HepG2 (cell line): ENCODE results near the gene ATP6V0D1. TPM values are rescaled to one million over a fixed set of nuclear protein-coding genes. Genes with fewer than 3 reads are reported as not detected.

Experiments used
- AHDC1 ChIP-seq: sonication (generic); formaldehyde crosslinking; IDR thresholded peaks from 2 replicates; pipeline ENCODE4 v1.5.1; 2020; ENCODE audit warnings: mild to moderate bottlenecking, missing genetic modification reagents, borderline replicate concordance
- CBX5 ChIP-seq: sonication (generic); formaldehyde crosslinking; IDR thresholded peaks from 2 replicates; pipeline ENCODE4 v1.4.0; 2020; ENCODE audit warnings: missing genetic modification reagents, borderline replicate concordance
- CREBL2 ChIP-seq: sonication (generic); formaldehyde crosslinking; IDR thresholded peaks from 2 replicates; pipeline ENCODE4 v1.8.1; 2023; ENCODE audit warnings: missing genetic modification reagents, mild to moderate bottlenecking, borderline replicate concordance
- ETV6 ChIP-seq: sonication (generic); formaldehyde crosslinking; conservative IDR thresholded peaks from 2 replicates; pipeline ENCODE4 v1.4.0; 2020; ENCODE audit warnings: missing genetic modification reagents
- IRF2 ChIP-seq: IDR thresholded peaks from 2 replicates; pipeline ENCODE4 v1.6.1; 2018; ENCODE audit warnings: missing genetic modification reagents, missing compliant biosample characterization
- JARID2 ChIP-seq: sonication (generic); formaldehyde crosslinking; IDR thresholded peaks from 2 replicates; pipeline ENCODE4 v1.8.1; 2023; ENCODE audit warnings: missing genetic modification reagents, inconsistent platforms; ENCODE audit not compliant: insufficient replicate concordance
- KLF11 ChIP-seq: IDR thresholded peaks from 2 replicates; pipeline ENCODE4 v1.6.1; 2016; ENCODE audit warnings: missing compliant biosample characterization
- NR0B2 ChIP-seq: sonication (generic); formaldehyde crosslinking; IDR thresholded peaks from 2 replicates; pipeline ENCODE4 v1.4.0; 2020; ENCODE audit warnings: mild to moderate bottlenecking, missing genetic modification reagents
- RCOR2 ChIP-seq: IDR thresholded peaks from 2 replicates; pipeline ENCODE4 v1.6.1; 2016; ENCODE audit warnings: missing biosample characterization, missing genetic modification reagents
- SKIL ChIP-seq: sonication (generic); formaldehyde crosslinking; IDR thresholded peaks from 2 replicates; pipeline ENCODE4 v1.8.0; 2022; ENCODE audit warnings: missing genetic modification reagents, mild to moderate bottlenecking, moderate library complexity, borderline replicate concordance
- TAF15 ChIP-seq: fragments of 200-400 bp; formaldehyde crosslinking; IDR thresholded peaks from one replicate; pipeline ENCODE4 v1.6.1; 2018; ENCODE audit warnings: mild to moderate bottlenecking, low read depth, low read length; ENCODE audit not compliant: poor library complexity, severe bottlenecking
- ZBTB26 ChIP-seq: IDR thresholded peaks from 2 replicates; pipeline ENCODE4 v1.6.1; 2016; ENCODE audit warnings: missing compliant biosample characterization, missing genetic modification reagents, borderline replicate concordance
- ZNF549 ChIP-seq: sonication (generic); formaldehyde crosslinking; IDR thresholded peaks from 2 replicates; pipeline ENCODE4 v1.5.0; 2020; ENCODE audit warnings: missing genetic modification reagents
- ZNF557 ChIP-seq: sonication (generic); formaldehyde crosslinking; IDR thresholded peaks from 2 replicates; pipeline ENCODE4 v1.4.0; 2020; ENCODE audit warnings: missing genetic modification reagents
- ZNF597 ChIP-seq: sonication (generic); formaldehyde crosslinking; IDR thresholded peaks from 2 replicates; pipeline ENCODE4 v1.5.0; 2020; ENCODE audit warnings: missing genetic modification reagents
- ZNF674 ChIP-seq: sonication (generic); formaldehyde crosslinking; IDR thresholded peaks from 2 replicates; pipeline ENCODE4 v1.5.0; 2020; ENCODE audit warnings: low read depth, mild to moderate bottlenecking, missing genetic modification reagents
- ZNF839 ChIP-seq: sonication (generic); formaldehyde crosslinking; IDR thresholded peaks from 2 replicates; pipeline ENCODE4 v1.4.0; 2020; ENCODE audit warnings: missing genetic modification reagents, mild to moderate bottlenecking, borderline replicate concordance
- polyA plus RNA-seq, 8 experiments: library from polyadenylated mRNA; depleted of rRNA in 3 of 8; stranded (reverse) in 7 of 8; unstranded in 1 of 8; fragments of >200 nt; fragmentation: Illumina TruSeq in 4 of 8; extraction: Trizol in 4 of 8; gene quantifications; 2 replicates each; pipeline versions ENCODE4 v1.2.1 to v1.2.3, GENCODE V29; 2011 to 2016; ENCODE audit warnings: low read depth in 4 of 8, missing spikeins in 1 of 8, mixed read lengths in 1 of 8; ENCODE audit not compliant: insufficient read depth in 1 of 8
- total RNA-seq, 5 experiments: library from RNA; depleted of rRNA; stranded (reverse); fragments of >200 nt; fragmentation: Illumina TruSeq; extraction: Trizol; gene quantifications; 2 replicates each; pipeline ENCODE4 v1.2.3, GENCODE V29; 2016; ENCODE audit warnings: low read depth in 1 of 5

ATP6V0D1 gene
- total and polyA plus RNA-seq, 2 of the 13 experiments (the other 11 are each of a cell fraction or from before 2014, with no cell fraction given): 51.1 to 61.3 TPM

GRCh38 chr16:67480833-67481560, at the start of gene ATP6V0D1 (continued):
- TF ChIP-seq SKIL (CRISPR knock-in tag) (no peak), ZNF557 (CRISPR knock-in tag) (peak; percentile 80; the same call in 1 of the 2 replicates), KLF11 (CRISPR knock-in tag) (peak; percentile 80; the same call in 1 of the 2 replicates), ZNF674 (CRISPR knock-in tag) (peak; percentile 81; the same call in 1 of the 2 replicates), AHDC1 (peak; percentile 69; the same call in 1 of the 2 replicates), CBX5 (CRISPR knock-in tag) (peak; percentile 54; the same call in 1 of the 2 replicates), IRF2 (peak; percentile 92), ZNF839 (CRISPR knock-in tag) (peak; percentile 90), ZBTB26 (CRISPR knock-in tag) (0 out of 2 replicates have a peak, but pooled peaks have one; percentile 77), RCOR2 (CRISPR knock-in tag) (0 out of 2 replicates have a peak, but pooled peaks have one; percentile 27), JARID2 (no peak), ZNF597 (CRISPR knock-in tag) (no peak), ETV6 (peak; percentile 92), CREBL2 (CRISPR knock-in tag) (no peak; the same call in 1 of the 2 replicates), ZNF549 (CRISPR knock-in tag) (no peak), TAF15 (peak; percentile 74), NR0B2 (CRISPR knock-in tag) (no peak)
